CD4-positive, alpha-beta T cell treated with Interleukin-12 subunit alpha and Interleukin-12 subunit beta, for 1 hour (primary cell): ENCODE data around the gene THYN1.

Source experiments
- DNase-seq: peaks from one replicate; pipeline ENCODE4 v3.0.0-alpha.2; 2020

The THYN1 gene

GRCh38 chr11:134207538-134208239 lies 45.5 kb downstream of the THYN1 start:
- DNase-seq = peak; percentile 73

GRCh38 chr11:134206185-134206584 lies 47.0 kb downstream of the THYN1 start:
- no peak for DNase-seq

GRCh38 chr11:134205729-134206128 lies 47.4 kb downstream of the THYN1 start:
- no peak for DNase-seq

- no peak for DNase-seq
These were observed 50.5 kb downstream of the THYN1 start for GRCh38 chr11:134202661-134203060.

- no peak for DNase-seq
These were observed 52.5 kb downstream of the THYN1 start for GRCh38 chr11:134200688-134201087.

- DNase-seq = no peak
These were observed 53.6 kb downstream of the THYN1 start for GRCh38 chr11:134199531-134199930.
